ENCODE results near the gene RAB29.
A peak's percentile ranks its signal among the peaks of the same experiment; 100 is the strongest.
"Not testable (repeated sequence)": the region's sequence is repeated elsewhere in the genome, so short reads cannot be mapped to it uniquely, and the experiment has no call there.

The RAB29 gene

DNA sequence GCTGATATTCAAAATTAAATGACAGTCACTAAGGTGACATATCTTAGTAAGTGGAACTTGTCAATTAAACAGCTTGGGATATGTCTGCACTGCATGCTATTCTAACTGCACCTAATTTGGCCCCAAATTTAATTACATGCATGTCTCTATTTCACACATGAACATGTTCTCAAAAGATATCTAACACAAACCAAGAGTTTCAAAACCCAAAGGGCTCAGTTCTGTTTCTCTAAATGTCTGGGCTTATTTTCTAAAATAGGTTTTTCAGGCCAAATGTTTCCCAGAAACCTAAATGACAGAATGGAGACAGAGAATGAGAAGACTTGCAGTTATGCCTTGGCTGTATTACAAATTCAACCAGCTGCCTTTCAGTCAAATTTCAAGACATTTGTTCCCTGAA lies 11.3 kb downstream of the RAB29 start:
- no peak for DNase-seq (ENCODE audit: low spot score)

DNA sequence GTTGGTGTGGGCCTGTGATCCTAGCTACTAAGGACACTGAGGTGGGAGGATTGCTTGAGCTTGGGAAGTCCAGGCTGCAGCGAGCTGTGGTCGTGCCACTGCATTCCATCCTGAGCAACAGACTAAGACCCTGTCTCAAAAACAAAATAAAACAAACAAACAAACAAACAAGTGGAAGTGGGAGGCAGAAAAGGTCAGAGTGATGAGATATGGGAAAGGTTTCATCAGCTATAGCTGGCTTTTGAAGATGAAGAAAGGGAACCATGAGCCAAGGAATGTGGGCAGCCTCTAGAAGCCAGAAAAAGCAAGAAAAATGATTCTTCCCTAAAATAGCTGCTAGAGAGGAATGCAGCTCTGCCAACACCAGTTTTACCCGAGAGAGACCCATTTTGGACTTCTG lies 14.7 kb downstream of the RAB29 start:
- DNase-seq (ENCODE audit: low spot score): no peak

DNA sequence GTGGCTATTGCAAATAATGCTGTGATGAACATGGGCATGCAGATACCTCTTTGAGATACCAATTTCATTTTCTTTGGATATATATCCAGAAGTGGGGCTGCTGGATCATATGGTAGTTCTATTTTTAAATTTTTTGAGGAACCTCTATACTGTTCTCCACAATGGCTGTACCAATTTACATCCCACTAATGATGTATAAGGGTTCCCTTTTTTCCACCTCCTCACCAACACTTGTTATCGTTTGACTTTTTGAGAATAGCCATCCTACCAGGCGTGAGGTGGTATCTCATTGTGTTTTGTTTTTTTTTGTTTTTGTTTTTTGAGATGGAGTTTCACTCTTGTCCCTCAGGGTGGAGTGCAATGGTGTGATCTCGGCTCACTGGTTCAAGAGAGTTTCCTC lies 18.7 kb downstream of the RAB29 start:
- no peak for DNase-seq (ENCODE audit: low spot score)

DNA sequence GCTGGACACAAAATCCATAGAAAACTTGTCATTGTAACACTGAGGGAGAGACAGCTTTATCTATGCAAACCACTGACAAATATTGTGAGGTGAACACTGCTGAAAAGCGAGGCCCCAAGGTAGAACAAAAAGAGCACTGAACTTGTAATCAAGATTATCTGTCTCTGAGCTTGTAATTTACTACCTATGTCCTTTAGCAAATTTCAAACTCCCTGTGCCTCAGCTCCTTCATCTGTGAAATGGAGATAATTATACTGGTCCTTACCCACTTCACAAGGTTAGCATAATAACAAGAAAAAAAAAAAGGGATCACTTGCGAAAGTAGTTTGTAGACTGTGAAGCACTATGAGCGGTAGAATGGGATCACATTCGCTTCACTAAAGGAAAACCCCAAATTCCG lies 20.4 kb downstream of the RAB29 start:
- no peak for DNase-seq (ENCODE audit: low spot score)

DNA sequence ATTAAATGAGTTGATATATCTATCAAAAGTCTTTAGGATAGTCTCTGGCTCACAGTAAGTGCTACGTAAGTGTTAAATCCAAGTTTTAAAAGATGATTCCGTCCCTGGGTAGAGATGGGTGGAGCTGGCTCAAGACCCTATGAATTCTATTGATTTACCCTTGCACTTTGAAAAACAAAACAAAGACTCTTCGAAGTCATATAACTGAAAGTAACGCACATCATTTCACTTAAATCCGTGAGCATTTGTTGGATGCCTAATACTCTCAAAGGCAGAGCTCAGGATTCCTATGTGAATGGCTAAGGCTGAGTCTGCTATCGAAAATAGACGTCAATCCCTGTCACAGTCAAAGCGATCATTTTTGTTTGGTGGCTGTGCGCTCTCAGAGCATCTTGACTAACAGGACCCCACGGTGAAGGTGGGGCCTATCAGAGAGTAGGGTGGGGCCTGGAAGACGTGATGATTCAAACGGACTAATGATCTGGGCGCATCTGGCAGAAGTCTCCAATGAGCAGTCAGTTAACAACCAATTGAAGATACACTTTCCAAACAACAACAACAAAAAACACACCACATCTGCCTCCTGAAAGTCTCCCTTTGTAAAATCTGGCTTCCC lies 24.1 kb downstream of the RAB29 start:
- no peak for DNase-seq (ENCODE audit: low spot score)

DNA sequence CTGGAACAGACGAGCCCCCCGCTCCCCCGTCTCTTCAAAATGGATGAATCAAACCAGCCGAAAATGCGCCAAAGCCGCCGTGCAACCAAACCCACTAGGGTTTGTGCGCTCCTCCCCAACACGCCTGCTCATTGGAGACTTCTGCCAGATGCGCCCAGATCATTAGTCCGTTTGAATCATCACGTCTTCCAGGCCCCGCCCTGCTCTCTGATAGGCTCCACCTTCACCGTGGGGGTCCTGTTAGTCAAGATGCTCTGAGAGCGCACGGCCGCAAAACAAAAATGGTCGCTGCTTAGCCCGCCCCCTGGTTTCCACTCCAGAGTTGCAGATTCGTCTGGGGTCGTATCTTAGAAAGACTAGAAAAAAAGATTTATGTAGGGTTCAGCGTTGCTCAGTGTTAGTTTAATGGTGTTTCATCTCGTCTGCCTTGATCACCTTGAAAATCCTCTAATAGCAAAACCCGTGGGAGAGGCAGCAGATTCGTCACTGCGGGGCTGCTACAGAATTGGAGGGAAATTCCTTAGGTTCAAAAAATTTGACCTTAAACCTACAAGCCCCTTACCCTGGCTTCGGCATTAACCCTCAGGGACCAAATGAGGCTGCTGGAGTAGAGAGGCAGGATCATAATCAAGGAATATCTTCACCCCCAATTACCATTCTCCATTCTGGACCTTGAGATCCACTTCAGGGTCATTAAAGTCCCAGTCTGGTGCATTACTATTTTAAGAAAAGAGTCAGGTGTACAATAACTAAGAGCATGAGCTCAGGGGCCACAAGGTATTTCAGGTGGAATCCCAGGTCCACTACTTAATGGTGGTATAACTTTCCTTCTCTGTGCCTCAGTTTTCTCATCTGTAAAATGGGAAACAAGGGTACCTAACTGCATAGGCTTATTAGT lies 24.9 kb downstream of the RAB29 start, which contains the start of gene NUCKS1:
Gene NUCKS1 (minus strand): TSS at position 45 of the 898 bp plus-strand sequence. CDS start 209 bp downstream, outside the sequence.
- DNase-seq (ENCODE audit: low spot score): peak; percentile 90

DNA sequence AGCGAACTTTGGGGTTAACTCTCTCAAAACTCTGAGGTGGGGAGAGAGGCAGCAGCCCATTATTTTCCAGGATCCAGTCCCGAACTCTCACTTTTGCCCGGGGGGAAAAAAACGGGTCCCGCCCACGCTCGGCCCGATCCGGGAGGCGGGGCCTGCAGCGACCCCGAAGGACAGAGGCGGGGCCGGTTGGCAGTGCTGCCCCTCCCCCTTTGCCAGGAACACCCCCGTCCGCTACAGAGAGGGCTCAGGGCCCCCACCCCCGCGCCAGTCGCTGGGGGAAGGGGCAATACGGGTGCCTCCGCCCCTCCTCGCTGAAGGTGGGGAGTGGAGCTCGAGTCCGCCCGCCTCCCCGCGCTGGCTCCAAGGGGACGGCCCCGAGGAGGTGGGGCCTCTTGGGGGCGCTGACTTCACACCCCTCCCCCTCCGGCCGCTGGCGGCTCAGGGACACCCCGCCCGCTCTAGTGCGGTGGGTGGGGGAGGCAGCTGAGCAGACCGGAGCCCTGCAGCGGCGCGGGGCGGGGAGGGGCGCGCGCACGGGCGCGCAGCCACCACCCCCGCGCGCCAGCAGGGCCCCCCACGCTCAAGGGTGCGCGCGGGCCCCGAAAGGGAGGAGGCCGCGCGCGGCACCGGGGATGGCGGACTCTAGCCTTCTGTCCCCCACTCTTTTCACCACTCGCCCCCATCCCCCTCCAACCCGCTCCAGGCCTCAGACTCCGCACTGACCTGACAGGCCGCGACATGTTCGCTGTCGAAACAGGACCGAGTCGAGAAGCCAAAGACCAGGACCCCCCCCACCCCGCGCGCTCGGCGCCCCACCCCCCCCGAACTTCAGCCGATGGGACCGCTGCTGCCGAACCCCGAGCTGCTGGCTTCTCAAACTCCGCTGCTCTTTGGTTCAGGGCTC lies 25.8 kb downstream of the RAB29 start:
- peak; percentile 86 for DNase-seq (ENCODE audit: low spot score)

DNA sequence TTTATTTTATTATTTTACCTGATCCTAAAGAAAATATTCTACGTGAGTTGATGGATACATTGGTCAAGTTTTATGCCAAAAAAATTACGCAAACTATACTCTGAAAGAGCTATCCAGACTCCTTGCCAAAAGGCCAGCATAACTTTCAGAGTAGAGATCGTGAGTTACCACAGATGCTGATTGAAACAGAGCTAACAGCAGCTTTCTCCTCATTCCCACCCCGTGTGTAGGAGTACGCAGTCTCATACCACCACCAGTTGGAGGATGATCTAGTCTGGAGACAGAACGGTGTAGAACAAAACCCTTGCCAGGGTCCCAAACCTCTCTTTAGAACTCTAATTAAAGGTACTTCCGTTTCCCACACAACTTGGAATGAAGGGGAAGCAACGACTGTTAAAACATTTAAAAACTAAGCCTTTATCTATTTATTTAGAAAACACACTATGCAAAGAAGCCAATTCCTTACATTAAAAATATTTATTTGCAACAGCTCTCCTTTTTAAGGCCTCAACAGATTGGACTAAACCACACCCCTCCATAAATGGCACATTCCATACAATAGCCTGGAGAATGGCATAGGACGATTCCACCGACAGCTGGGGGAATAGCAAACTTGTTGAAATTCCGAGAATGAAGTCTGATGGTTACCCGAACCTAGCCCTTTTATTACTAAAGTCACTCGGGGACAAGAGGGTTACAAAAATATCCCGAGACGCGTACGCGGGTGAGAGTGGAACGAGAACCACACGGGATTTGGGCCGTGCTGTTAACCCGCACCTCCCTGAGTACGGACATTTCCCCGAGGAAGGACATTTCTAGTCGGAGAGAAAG lies 26.7 kb downstream of the RAB29 start:
- DNase-seq (ENCODE audit: low spot score): peak; percentile 64

DNA sequence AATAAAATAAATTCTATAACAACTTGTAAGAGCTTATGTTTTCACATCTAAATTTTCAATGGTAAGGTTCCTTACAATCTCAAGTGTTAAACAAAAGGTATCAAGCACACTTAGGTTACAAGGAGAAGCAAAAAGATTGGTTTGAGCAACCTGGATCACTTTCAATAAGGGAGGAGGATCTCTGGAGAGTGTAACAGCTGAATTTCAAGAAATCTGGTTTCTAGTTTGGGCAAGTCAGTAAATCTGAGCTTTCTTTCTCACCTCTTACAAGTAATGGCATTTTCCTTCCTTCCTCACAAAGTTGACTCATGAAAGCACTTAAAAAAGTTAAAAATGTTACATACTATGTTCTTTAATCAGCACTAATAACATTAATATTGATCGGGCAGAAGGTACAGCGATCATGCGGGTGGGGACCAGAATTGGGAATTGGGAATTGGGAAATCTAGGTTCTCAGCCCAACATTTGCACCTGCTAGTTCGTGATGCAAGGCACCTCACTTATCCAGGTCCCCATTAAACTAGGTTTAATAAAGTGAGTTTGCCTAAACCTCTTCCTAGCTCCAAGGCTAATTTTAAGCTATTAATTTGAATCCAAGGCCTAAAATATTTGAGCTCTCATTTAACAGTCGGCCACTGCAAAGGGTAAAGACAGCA lies 28.4 kb downstream of the RAB29 start:
- no peak for DNase-seq (ENCODE audit: low spot score)

DNA sequence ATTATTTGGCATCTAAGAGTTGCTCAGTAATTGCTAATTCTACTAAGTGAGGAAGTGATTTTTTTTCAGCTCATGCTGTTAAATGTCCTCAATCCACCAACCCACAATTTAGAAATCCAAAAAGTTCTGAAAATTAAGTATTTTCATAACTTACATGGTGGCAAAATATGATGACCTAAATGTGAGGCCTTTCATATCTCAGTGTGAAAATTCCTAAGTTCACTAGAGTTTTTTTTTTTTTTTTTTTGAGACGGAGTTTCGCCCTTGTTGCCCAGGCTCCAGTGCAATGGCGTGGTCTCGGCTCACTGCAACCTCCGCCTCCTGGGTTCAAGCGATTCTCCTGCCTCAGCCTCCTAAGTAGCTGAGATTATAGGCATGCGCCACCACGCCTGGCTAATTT lies 30.9 kb downstream of the RAB29 start:
- DNase-seq (ENCODE audit: low spot score): no peak

DNA sequence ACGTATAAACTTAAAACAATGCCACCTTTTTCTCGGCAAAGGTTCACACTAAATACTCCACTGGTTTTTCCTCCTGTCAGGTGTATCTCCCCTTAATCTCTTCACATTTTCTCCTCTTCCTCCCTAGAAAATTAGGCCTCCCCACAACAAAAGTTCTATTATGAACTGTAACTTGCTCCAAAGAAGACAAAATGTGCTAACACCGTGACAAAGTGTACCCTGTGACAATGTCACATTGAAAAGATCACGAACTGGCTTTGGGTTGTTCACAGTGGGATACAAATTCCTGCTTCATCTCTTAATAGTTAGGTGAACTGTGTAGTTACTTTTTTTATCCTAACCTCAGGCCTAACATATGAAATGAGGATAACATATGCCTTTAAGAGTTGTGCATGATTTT lies 31.3 kb downstream of the RAB29 start:
- no peak for DNase-seq (ENCODE audit: low spot score)

DNA sequence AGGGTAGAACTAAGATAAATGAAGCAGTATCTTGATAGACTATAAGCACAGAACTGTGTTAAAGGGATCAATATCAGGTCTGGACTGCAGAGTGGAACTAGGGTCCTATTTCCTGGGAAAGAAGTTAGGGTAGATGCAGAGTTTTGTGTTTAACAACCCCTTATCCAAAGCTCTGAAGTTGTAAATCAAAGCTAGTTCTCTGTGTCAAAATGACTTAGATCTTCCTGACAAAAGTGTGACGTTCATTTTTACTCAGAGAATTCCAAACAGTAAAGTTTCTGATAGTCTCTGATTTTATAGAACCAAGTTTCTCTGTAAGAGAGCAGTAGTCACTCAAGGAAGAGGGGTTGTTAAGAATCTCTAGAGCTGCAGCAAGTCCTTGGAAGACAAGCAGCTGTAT lies 33.6 kb downstream of the RAB29 start:
- no peak for DNase-seq (ENCODE audit: low spot score)

DNA sequence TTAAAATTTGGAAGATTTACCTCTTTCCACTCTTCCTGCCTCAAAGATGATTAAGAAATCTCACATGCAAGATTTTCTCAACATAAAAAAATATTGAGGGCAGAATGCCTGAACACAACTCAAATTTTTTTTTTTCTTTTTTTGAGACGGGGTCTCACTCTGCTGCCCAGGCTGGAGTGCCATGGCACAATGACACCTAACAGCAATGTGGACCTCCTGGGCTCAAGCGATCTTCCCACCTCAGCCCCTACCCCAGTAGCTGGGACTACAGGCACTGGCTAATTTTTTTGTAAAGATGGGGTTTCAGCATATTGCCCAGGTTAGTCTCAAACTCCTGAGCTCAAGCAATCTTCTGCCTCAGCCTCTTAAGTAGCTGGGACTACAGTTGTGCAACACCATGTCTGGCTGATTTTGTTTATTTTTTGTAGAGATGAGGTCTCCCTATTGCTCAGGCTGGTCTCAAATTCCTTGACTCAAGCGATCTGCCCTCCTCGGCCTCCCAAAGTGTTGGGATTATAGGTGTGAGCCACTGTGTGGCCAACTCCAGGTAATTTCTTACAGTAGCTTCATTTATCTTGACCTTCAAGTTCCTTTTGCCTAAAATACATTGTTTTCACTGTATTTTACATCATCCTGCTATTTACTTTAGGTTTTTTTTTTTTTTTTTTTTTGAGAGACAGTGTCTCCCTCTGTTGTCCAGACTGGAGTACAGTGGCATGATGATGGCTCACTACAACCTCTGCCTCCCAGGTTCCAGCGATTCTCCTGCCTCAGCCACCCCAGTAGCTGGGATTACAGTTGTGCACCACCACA lies 35.7 kb downstream of the RAB29 start:
- no peak for DNase-seq (ENCODE audit: low spot score)

DNA sequence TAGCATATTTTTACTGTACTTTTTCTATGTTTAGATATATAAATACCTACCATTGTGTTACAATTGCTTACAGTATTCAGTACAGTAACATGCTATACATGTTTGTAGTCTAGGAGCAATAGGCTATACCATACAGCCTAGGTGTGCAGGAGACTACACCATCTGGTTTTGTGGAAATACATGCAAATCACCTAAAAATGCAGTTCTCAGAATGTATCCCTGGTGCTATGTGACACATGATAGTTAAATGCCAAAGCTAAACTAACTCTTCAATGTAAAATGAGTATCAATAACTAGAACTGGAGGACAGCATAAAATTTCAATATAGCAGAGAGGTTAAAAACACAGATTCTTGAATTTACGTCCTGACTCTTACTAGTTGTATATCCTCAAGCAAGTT lies 40.1 kb downstream of the RAB29 start:
- no peak for DNase-seq (ENCODE audit: low spot score)

DNA sequence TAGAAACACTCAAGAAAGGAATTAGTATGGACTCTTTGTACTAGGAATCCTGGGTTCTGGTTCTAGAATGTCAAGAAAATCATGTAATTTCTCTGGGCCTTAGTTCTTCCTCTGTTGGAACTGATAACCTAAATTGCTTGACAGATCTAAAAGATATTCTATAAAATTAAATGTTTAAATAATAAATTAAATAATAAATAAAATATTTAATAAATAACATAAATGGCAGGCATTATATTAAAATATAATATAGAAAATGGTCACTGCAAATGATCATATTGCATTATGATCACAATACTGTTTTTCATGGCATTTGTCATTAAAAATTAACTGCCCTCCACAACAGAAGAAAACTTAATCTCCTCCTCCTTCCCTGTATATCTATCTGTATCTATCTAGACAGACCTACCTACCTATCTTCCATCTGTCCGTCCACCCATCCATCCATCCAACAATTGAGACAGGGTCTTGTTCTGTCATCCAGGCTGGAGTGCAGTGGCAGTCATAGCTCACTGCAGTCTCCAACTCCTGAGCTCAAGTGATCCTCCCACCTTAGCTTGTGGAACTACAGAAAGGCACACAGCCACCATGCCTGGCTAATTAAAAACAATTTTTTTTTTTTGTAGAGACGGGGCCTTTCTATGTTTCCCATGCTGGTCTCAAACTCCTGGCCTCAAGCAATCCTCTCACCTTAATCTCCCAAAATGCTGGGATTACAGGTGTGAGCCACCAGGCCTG lies 41.7 kb downstream of the RAB29 start:
- no peak for DNase-seq (ENCODE audit: low spot score)

DNA sequence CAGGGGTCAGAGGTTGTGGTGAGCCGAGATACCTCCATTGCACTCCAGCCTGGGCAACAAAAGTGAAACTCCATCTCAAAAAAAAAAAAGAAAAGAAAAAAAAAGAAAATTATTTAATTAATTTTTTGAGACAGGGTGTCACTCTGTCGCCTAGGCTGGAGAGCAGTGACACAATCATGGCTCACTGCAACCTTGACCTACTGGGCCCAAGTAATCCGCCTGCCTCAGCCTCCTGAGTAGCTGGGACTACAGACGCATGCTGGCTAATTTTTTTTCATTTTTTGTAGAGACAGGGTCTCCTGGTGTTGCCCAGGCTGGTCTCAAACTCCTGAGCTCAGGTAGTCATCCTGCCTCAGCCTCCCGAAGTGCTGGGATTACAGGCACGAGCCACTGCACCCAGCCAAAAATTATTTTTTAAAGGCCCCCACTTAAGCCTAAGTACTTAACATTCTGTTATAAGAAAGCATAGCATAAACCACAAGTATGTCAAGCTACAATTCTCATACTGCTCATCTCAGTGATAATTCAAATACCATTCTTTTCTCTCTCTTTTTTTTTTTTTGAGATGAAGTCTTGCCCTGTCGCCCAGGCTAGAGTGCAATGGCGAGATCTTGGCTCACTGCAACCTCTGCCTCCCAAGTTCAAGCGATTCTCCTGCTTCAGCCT lies 45.2 kb downstream of the RAB29 start:
- DNase-seq (ENCODE audit: low spot score): no peak

DNA sequence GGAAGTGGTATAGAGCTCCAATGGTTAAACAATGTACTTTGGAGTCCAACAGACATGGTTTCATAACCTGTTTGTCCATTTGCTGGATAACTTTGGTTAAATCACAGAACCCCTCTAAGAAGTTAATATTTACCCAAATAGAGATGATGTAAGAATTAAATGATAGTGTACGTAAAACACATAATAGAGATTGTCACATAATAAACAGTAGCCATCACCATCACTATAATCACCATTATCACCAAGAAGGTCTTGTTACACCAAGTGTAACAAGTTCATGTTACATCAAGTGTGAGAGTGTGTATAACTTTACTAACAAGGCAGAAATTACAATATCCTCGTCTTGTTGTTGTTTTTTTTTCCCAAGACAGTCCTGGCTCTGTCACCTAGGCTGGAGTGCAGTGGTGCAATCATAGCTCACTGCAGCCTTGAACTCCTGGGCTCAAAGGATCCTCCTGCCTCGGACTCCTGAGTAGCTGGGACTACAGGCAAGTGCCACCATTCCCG lies 48.6 kb downstream of the RAB29 start:
- no peak for DNase-seq (ENCODE audit: low spot score)

DNA sequence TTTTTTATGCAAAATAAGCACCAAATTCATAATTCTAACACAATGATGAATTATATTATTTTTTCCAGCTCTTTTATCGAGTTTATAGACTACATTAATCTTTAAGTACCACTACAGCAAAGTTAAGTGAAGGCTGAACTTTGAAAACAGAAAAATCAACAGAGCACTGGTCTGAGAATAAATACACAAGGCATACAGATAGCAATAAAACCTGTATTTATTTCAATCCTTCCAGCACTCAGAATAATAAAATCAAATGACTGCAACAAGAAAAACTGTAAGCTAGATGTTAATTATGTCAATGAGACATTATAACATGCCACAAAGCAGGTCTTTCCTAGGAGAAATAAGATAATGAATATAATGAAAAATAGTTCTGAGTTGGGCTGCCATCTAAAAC lies 49.8 kb downstream of the RAB29 start:
- no peak for DNase-seq (ENCODE audit: low spot score)

DNA sequence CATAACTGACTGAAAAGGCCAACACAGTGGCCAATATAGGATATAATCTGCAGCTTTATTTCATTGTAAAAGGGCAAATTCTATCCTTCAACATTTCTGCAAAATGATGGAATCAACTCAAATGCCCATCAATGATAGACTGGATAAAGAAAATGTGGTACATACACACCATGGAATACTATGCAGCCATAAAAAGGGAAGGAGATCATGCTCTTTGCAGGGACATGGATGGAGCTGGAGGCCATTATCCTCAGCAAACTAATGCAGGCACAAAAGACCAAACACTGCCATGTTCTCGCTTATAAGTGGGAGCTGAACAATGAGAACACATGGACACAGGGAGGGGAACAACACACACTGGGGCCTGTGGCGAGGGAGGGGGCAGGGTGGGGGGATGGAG lies 54.5 kb downstream of the RAB29 start:
- DNase-seq (ENCODE audit: low spot score): not testable (repeated sequence)

Data from hematopoietic multipotent progenitor cell treated with erythropoietin and hydrocortisone succinate and interleukin-3 and kit ligand, for 15 days (in vitro differentiated cells).